Panc1 (cell line): ENCODE measurements around the gene PEX12.
"Not testable (repeated sequence)": the region's sequence is repeated elsewhere in the genome, so short reads cannot be mapped to it uniquely, and the experiment has no call there.

ENCODE experiments used
- POLR2AphosphoS5 ChIP-seq: IDR thresholded peaks from 2 replicates; pipeline ENCODE4 v1.6.1; 2012; ENCODE audit warnings: mild to moderate bottlenecking, low read depth, low read length, moderate library complexity
- TCF7L2 ChIP-seq: IDR thresholded peaks from 2 replicates; pipeline ENCODE4 v1.6.1; 2011; ENCODE audit warnings: mild to moderate bottlenecking, low read depth, low read length, inconsistent platforms
- TF ChIP-seq, protein P1 (sequence below): fragments of 450-650 bp; IDR thresholded peaks from 2 replicates; pipeline ENCODE4 v1.5.1; 2017; ENCODE audit warnings: mild to moderate bottlenecking
- TF ChIP-seq, protein P2 (sequence below), 2 experiments: IDR thresholded peaks; 2 replicates each; pipeline ENCODE4 v1.6.1; 2011 to 2012; ENCODE audit warnings: low read depth in 2 of 2, control low read depth in 1 of 2, low read length in 1 of 2, mild to moderate bottlenecking in 1 of 2, moderate library complexity in 1 of 2; ENCODE audit not compliant: insufficient read depth in 1 of 2

DNA sequence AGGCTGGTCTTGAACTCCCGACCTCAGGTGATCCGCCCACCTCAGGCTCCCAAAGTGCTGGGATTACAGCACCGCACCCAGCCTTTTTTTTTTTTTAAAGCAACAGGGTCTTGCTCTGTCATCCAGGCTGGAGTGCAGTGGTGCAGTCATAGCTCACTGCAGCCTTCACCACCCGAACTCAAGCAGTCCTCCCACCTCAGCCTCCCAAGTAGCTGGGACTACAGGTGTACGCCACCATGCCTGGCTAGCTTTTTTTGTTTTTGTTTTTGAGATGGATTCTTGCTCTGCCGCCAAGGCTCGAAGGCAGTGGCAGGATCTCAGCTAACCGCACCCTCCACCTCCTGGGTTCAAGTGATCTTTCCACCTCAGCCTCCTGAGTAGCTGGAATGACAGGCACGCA, 43.0 kb downstream of the PEX12 start:
- TF ChIP-seq, protein P1, sequence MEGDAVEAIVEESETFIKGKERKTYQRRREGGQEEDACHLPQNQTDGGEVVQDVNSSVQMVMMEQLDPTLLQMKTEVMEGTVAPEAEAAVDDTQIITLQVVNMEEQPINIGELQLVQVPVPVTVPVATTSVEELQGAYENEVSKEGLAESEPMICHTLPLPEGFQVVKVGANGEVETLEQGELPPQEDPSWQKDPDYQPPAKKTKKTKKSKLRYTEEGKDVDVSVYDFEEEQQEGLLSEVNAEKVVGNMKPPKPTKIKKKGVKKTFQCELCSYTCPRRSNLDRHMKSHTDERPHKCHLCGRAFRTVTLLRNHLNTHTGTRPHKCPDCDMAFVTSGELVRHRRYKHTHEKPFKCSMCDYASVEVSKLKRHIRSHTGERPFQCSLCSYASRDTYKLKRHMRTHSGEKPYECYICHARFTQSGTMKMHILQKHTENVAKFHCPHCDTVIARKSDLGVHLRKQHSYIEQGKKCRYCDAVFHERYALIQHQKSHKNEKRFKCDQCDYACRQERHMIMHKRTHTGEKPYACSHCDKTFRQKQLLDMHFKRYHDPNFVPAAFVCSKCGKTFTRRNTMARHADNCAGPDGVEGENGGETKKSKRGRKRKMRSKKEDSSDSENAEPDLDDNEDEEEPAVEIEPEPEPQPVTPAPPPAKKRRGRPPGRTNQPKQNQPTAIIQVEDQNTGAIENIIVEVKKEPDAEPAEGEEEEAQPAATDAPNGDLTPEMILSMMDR: not testable (repeated sequence)
- TF ChIP-seq, protein P2, sequence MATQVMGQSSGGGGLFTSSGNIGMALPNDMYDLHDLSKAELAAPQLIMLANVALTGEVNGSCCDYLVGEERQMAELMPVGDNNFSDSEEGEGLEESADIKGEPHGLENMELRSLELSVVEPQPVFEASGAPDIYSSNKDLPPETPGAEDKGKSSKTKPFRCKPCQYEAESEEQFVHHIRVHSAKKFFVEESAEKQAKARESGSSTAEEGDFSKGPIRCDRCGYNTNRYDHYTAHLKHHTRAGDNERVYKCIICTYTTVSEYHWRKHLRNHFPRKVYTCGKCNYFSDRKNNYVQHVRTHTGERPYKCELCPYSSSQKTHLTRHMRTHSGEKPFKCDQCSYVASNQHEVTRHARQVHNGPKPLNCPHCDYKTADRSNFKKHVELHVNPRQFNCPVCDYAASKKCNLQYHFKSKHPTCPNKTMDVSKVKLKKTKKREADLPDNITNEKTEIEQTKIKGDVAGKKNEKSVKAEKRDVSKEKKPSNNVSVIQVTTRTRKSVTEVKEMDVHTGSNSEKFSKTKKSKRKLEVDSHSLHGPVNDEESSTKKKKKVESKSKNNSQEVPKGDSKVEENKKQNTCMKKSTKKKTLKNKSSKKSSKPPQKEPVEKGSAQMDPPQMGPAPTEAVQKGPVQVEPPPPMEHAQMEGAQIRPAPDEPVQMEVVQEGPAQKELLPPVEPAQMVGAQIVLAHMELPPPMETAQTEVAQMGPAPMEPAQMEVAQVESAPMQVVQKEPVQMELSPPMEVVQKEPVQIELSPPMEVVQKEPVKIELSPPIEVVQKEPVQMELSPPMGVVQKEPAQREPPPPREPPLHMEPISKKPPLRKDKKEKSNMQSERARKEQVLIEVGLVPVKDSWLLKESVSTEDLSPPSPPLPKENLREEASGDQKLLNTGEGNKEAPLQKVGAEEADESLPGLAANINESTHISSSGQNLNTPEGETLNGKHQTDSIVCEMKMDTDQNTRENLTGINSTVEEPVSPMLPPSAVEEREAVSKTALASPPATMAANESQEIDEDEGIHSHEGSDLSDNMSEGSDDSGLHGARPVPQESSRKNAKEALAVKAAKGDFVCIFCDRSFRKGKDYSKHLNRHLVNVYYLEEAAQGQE (IDR thresholded peaks at IDR 0.05; ENCODE audit: insufficient read depth in 1 of 2, low read depth in 2 of 2, low read length in 1 of 2): not testable (repeated sequence)
- TF ChIP-seq TCF7L2, POLR2AphosphoS5: not testable (repeated sequence)
